ENCODE data around the gene XYLT1. TPM values are rescaled to one million over a fixed set of nuclear protein-coding genes. Genes with fewer than 3 reads are reported as not detected.

Gene XYLT1
- total and polyA plus RNA-seq, 8 donors = 6.0 to 8.4 (median 7.3) TPM

DNA sequence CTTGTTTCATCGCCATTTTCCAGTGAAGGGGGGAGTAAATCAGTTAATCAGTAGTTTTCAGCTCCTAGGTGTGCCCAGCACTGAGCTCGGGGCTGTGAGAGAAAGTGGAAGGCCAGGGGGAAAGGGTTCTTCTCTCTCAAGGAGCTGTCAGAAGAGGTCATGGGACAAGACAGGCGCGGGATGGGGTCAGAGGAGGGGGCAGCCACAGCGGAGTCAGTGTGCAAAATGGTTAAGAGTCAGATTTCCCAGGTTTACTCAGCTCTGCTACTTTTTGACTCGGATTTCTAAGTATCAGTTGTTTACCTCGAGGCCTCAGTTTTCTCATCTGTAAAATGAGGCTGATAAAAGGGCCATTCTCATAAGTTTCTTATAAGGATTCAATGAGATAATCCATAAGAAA, 4.3 kb upstream of the XYLT1 start:
- TF ChIP-seq, protein P1, sequence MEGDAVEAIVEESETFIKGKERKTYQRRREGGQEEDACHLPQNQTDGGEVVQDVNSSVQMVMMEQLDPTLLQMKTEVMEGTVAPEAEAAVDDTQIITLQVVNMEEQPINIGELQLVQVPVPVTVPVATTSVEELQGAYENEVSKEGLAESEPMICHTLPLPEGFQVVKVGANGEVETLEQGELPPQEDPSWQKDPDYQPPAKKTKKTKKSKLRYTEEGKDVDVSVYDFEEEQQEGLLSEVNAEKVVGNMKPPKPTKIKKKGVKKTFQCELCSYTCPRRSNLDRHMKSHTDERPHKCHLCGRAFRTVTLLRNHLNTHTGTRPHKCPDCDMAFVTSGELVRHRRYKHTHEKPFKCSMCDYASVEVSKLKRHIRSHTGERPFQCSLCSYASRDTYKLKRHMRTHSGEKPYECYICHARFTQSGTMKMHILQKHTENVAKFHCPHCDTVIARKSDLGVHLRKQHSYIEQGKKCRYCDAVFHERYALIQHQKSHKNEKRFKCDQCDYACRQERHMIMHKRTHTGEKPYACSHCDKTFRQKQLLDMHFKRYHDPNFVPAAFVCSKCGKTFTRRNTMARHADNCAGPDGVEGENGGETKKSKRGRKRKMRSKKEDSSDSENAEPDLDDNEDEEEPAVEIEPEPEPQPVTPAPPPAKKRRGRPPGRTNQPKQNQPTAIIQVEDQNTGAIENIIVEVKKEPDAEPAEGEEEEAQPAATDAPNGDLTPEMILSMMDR (IDR thresholded peaks at IDR 0.05) = no peak
- ATAC-seq (no peak), DNase-seq (no peak)
- no peak overlapping the region for H3K27ac ChIP-seq
- no peak overlapping the region for H3K4me3 ChIP-seq
- intact Hi-C loops (cut with DNase I) = no loop called here
- peaks cover 0 to 17% of the 10 kb centered on the region in 2 donors for H3K4me1 ChIP-seq
- no peaks in the 10 kb centered on the region for H3K36me3 ChIP-seq
- no peaks in the 10 kb centered on the region for H3K9me3 ChIP-seq
- peaks cover 0 to 48% of the 10 kb centered on the region in 2 donors for H3K27me3 ChIP-seq

GRCh38 chr16:17474572-17474971, 3.8 kb upstream of the XYLT1 start:
- no peak for ATAC-seq
- DNase-seq = no peak

GRCh38 chr16:17474037-17474436, 3.3 kb upstream of the XYLT1 start:
- peaks cover 3 to 48% of the 10 kb centered on the region in 2 donors for H3K27me3 ChIP-seq
- H3K27ac ChIP-seq = no peak overlapping the region
- H3K4me3 ChIP-seq = no peak overlapping the region
- H3K36me3 ChIP-seq = no peaks in the 10 kb centered on the region
- ATAC-seq (no peak), DNase-seq (no peak)
- TF ChIP-seq, protein P1 (IDR thresholded peaks at IDR 0.05) = no peak
- no peaks in the 10 kb centered on the region for H3K9me3 ChIP-seq
- peaks cover 0 to 28% of the 10 kb centered on the region in 2 donors for H3K4me1 ChIP-seq
- intact Hi-C loops (cut with DNase I) = no loop called here

More at GRCh38 chr16:17474572-17474971, 3.8 kb upstream of the XYLT1 start:
- H3K4me1 ChIP-seq = peaks cover 0 to 22% of the 10 kb centered on the region in 2 donors
- H3K27me3 ChIP-seq = peaks cover 0 to 48% of the 10 kb centered on the region in 2 donors
- H3K9me3 ChIP-seq = no peaks in the 10 kb centered on the region
- TF ChIP-seq, protein P1 (IDR thresholded peaks at IDR 0.05) = no peak
- no peak overlapping the region for H3K27ac ChIP-seq
- no peaks in the 10 kb centered on the region for H3K36me3 ChIP-seq
- no peak overlapping the region for H3K4me3 ChIP-seq
- intact Hi-C loops (cut with DNase I) = no loop called here

DNA sequence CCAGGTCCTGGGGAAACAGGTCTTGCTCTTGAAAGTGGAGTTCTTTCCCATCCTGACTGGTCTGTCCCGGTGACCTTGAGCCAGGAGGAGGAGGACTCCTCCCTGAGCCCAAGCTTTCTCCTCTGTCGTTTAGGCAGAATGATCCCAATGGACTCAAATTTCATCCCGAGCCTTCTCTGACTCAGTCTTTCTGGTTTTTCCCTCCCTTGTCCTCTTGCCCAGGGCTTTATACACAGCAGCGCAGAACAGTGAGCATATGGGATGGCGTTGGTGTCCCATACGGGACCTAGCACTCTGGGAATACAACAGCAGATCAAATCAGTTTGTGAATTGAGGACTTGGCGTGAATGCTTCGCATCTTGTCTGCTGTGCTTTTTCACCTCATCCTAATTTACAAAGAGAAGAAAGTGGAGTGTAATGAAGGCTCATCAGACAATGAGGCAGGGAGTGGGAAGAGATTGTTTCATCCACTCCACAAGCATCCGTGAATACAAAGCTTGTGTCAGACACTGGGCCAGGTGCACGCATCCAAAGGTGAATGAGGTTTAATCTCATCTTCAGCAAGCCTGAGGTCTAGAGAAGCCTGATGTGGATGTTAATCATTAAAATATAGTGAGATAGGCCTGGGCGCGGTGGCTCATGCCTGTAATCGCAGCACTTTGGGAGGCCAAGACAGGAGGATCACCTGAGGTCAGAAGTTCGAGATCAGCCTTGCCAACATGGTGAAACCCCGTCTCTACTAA, 1.1 kb upstream of the XYLT1 start:
- no peak for ATAC-seq
- H3K27ac ChIP-seq = peak overlapping the region; percentile 16 to 50
- H3K9me3 ChIP-seq = no peaks in the 10 kb centered on the region
- no peaks in the 10 kb centered on the region for H3K36me3 ChIP-seq
- H3K4me3 ChIP-seq = no peak overlapping the region
- intact Hi-C loops (cut with DNase I) = no loop called here
- no peak for DNase-seq
- TF ChIP-seq, protein P1 (IDR thresholded peaks at IDR 0.05) = no peak
- peaks cover 8 to 65% of the 10 kb centered on the region in 2 donors for H3K27me3 ChIP-seq
- peaks cover 0 to 49% of the 10 kb centered on the region in 2 donors for H3K4me1 ChIP-seq

DNA sequence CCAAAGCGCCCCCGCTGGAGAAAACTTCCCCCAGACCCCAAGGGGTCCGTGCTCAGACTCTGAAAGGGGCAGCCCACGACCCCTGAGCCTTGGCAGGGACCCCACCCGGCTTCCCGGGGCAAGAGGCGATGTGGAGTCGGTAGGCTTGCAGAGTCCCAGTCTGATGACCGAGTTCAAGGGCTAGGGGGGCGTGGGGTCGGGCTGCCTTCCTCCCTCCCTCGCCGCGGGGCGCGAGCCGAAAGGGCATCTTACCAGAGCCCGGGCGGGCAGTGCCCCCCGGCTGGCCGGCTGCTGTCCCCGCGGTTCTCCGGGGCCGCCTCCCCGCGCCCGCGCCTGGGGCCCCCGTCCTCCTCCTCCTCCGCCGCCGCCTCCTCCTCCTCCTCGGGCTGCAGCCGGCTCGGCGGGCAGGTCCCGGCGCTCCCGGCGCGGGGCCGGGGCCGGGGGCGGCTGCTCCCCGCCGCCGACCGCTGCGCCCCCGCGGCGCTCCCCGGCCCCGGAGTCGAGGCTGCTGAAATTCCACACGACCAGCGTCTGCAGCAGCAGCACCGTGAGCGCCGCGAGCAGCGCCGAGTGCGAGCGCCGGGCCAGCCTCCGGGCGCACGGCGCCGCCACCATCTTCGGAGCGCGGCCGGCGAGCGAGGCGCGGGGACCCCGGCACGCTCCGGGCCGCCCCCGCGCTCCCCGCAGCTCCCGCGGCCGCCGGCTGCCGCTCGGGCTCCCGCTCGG, 415 bp downstream of the XYLT1 start:
- Histone ChIP-seq H3K36me3 (no peaks in the 10 kb centered on the region), H3K27ac (no peak overlapping the region), H3K27me3 (peaks cover 8 to 51% of the 10 kb centered on the region in 2 donors), H3K9me3 (no peaks in the 10 kb centered on the region), H3K4me1 (peaks cover 0 to 51% of the 10 kb centered on the region in 2 donors), H3K4me3 (peak overlapping the region; percentile 36 to 50)
- DNase-seq = peak in 1 of 4 donors; percentile 86
- intact Hi-C loops (cut with DNase I) = no loop called here
- no peak for ATAC-seq
- TF ChIP-seq, protein P1 (IDR thresholded peaks at IDR 0.05) = no peak
